KG1 (cell line): ENCODE data around the gene GPHN.

Source experiments
- DNase-seq: peaks from one replicate; lab custom pipeline; 2025; lab: John Stamatoyannopoulos, UW

GPHN gene

GRCh38 chr14:66601932-66602578, 94.1 kb downstream of the GPHN start:
- no peak for DNase-seq

GRCh38 chr14:66603945-66604344, 96.0 kb downstream of the GPHN start:
- no peak for DNase-seq

GRCh38 chr14:66606826-66607225, 98.9 kb downstream of the GPHN start:
- DNase-seq, result no peak

- no peak for DNase-seq
These were observed 102.2 kb downstream of the GPHN start for GRCh38 chr14:66610154-66610563.

- no peak for DNase-seq
These were observed 105.4 kb downstream of the GPHN start for GRCh38 chr14:66613344-66613743.

- no peak for DNase-seq
These were observed 112.0 kb downstream of the GPHN start for GRCh38 chr14:66619952-66620351.

- DNase-seq, result no peak
These were observed 115.9 kb downstream of the GPHN start for GRCh38 chr14:66623838-66624237.

GRCh38 chr14:66624336-66624937, 116.5 kb downstream of the GPHN start:
- DNase-seq, result peak; percentile 12

GRCh38 chr14:66628636-66629035, 120.7 kb downstream of the GPHN start:
- DNase-seq, result no peak

GRCh38 chr14:66629499-66629898, 121.6 kb downstream of the GPHN start:
- no peak for DNase-seq

GRCh38 chr14:66634876-66635275, 126.9 kb downstream of the GPHN start:
- no peak for DNase-seq

- no peak for DNase-seq
These were observed 127.5 kb downstream of the GPHN start for GRCh38 chr14:66635435-66635834.

- no peak for DNase-seq
These were observed 128.3 kb downstream of the GPHN start for GRCh38 chr14:66636240-66636639.

- no peak for DNase-seq
These were observed 130.7 kb downstream of the GPHN start for GRCh38 chr14:66638689-66639088.

- no peak for DNase-seq
These were observed 134.1 kb downstream of the GPHN start for GRCh38 chr14:66641861-66642635.

- DNase-seq, result no peak
These were observed 135.4 kb downstream of the GPHN start for GRCh38 chr14:66643344-66643743.

GRCh38 chr14:66645716-66646115, 137.8 kb downstream of the GPHN start:
- no peak for DNase-seq

- no peak for DNase-seq
These were observed 141.6 kb downstream of the GPHN start for GRCh38 chr14:66649498-66649897.

- no peak for DNase-seq
These were observed 142.6 kb downstream of the GPHN start for GRCh38 chr14:66650491-66650911.

- no peak for DNase-seq
These were observed 143.7 kb downstream of the GPHN start for GRCh38 chr14:66651536-66652220.

GRCh38 chr14:66652525-66653106, 144.7 kb downstream of the GPHN start:
- DNase-seq, result no peak

- DNase-seq, result no peak
These were observed 149.8 kb downstream of the GPHN start for GRCh38 chr14:66657780-66658179.
